Astrocyte (in vitro differentiated cells and primary cell): ENCODE results near the gene SCTR.

Experiments used
- EZH2 ChIP-seq: IDR thresholded peaks from 2 replicates; pipeline ENCODE4 v1.6.1; 2012; ENCODE audit warnings: mild to moderate bottlenecking, low read length, inconsistent platforms; ENCODE audit not compliant: insufficient read depth
- TF ChIP-seq, protein P1 (sequence below): IDR thresholded peaks from 2 replicates; pipeline ENCODE4 v1.5.1; 2011; ENCODE audit warnings: low read depth, mild to moderate bottlenecking, inconsistent platforms, low read length, moderate library complexity; ENCODE audit not compliant: insufficient read depth

DNA sequence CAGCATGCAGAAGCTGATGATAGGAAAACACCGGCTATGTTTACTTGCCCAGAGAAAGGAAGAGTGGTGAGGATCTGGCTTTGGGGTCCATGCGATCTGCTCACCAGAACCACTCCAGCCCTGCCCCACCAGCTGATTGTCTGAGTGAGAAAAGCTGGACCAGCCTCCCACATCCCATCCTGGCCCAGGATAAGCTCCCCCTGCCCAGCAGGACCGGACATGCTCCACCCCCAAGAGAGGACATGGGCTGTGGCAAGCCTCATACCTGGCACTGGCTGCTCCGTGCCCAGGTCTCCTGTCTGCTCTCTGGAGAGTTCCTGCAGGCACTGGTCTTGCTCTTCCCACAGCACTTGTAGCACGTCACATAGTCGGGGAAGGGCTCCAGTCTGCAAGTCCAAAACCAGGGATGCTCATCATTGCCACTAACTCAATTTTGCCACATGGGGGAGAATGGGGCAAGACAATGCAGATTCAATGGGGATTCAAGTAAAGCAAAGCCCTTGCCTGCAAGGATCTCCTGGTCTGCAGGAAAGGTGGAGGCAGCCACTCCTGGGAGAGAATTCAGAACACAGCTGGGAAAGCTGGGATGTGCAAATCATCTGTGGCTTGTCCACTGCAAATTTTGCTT lies 30.0 kb downstream of the SCTR start:
- TF ChIP-seq, protein P1, sequence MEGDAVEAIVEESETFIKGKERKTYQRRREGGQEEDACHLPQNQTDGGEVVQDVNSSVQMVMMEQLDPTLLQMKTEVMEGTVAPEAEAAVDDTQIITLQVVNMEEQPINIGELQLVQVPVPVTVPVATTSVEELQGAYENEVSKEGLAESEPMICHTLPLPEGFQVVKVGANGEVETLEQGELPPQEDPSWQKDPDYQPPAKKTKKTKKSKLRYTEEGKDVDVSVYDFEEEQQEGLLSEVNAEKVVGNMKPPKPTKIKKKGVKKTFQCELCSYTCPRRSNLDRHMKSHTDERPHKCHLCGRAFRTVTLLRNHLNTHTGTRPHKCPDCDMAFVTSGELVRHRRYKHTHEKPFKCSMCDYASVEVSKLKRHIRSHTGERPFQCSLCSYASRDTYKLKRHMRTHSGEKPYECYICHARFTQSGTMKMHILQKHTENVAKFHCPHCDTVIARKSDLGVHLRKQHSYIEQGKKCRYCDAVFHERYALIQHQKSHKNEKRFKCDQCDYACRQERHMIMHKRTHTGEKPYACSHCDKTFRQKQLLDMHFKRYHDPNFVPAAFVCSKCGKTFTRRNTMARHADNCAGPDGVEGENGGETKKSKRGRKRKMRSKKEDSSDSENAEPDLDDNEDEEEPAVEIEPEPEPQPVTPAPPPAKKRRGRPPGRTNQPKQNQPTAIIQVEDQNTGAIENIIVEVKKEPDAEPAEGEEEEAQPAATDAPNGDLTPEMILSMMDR = no peak
- TF ChIP-seq EZH2 = no peak
